ENCODE data around the gene IMP3. TPM values are rescaled to one million over a fixed set of nuclear protein-coding genes. Genes with fewer than 3 reads are reported as not detected.

The IMP3 gene
- polyA plus RNA-seq, 1 of the 3 experiments (the other 2 are of a cell fraction): 56.2 TPM

- no peaks in the 10 kb centered on the region for H3K79me2 ChIP-seq (ENCODE audit: insufficient read depth)
- WGBS (ENCODE audit: low lambda C conversion rate): 91% methylated on average over 6 of the region's 6 CpGs
- no peak overlapping the region; a peak in 1 of 4 replicates for H3K27ac ChIP-seq (ENCODE audit: low read depth in 2 of 2, low read length in 1 of 2)
- no peaks in the 10 kb centered on the region for H3F3A ChIP-seq (replicated peaks; ENCODE audit: insufficient read depth)
- no peak overlapping the region for H3K4me3 ChIP-seq (ENCODE audit: low read depth in 2 of 2, low read length in 1 of 2)
- H3K9me3 ChIP-seq: no peaks in the 10 kb centered on the region
- no peak overlapping the region for H3K9ac ChIP-seq
- no peaks in the 10 kb centered on the region for H3K4me1 ChIP-seq (ENCODE audit: control insufficient read depth in 1 of 2, insufficient read depth in 2 of 2, low read depth in 1 of 2, low read length in 1 of 2)
- H4K20me1 ChIP-seq (ENCODE audit: insufficient read depth): no peaks in the 10 kb centered on the region
- H3K4me2 ChIP-seq: no peak overlapping the region
- TF ChIP-seq SIN3A (IDR thresholded peaks at IDR 0.05; ENCODE audit: borderline replicate concordance, low read depth, low read length) (no peak), MAX (IDR thresholded peaks at IDR 0.05; ENCODE audit: low read depth) (no peak), RAD21 (IDR thresholded peaks at IDR 0.05; ENCODE audit: low read length) (no peak), EP300 (IDR thresholded peaks at IDR 0.05; ENCODE audit: borderline replicate concordance in 1 of 2, low read depth in 1 of 2, low read length in 1 of 2) (no peak), SMC3 (IDR thresholded peaks at IDR 0.05; ENCODE audit: low read depth, low read length) (no peak), MEF2A (IDR thresholded peaks at IDR 0.05; ENCODE audit: borderline replicate concordance, low read depth) (no peak)
- TF ChIP-seq, protein P1, sequence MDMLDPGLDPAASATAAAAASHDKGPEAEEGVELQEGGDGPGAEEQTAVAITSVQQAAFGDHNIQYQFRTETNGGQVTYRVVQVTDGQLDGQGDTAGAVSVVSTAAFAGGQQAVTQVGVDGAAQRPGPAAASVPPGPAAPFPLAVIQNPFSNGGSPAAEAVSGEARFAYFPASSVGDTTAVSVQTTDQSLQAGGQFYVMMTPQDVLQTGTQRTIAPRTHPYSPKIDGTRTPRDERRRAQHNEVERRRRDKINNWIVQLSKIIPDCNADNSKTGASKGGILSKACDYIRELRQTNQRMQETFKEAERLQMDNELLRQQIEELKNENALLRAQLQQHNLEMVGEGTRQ (IDR thresholded peaks at IDR 0.05; ENCODE audit: borderline replicate concordance, low read depth, low read length): no peak
- TF ChIP-seq, protein P2, sequence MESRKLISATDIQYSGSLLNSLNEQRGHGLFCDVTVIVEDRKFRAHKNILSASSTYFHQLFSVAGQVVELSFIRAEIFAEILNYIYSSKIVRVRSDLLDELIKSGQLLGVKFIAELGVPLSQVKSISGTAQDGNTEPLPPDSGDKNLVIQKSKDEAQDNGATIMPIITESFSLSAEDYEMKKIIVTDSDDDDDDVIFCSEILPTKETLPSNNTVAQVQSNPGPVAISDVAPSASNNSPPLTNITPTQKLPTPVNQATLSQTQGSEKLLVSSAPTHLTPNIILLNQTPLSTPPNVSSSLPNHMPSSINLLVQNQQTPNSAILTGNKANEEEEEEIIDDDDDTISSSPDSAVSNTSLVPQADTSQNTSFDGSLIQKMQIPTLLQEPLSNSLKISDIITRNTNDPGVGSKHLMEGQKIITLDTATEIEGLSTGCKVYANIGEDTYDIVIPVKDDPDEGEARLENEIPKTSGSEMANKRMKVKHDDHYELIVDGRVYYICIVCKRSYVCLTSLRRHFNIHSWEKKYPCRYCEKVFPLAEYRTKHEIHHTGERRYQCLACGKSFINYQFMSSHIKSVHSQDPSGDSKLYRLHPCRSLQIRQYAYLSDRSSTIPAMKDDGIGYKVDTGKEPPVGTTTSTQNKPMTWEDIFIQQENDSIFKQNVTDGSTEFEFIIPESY (IDR thresholded peaks at IDR 0.05; ENCODE audit: borderline replicate concordance, low read depth): no peak
- H3K9me2 ChIP-seq: no peaks in the 10 kb centered on the region
- ChIA-PET CTCF (interaction anchor here (1.5 to 2.6 kb wide), 2 partner anchors 10 to 13 kb away, joined by 4 to 9 read pairs; no protein-coding TSS in a partner anchor), POLR2A (no interaction called here)
- H2AFZ ChIP-seq (ENCODE audit: low read depth): no peak overlapping the region
- H3K36me3 ChIP-seq (replicated peaks in 1 of 2; ENCODE audit: control insufficient read depth in 1 of 2, insufficient read depth in 2 of 2, low read length in 1 of 2): peaks cover 40 to 44% of the 10 kb centered on the region in 2 experiments
- H3K27me3 ChIP-seq (ENCODE audit: insufficient read depth): no peaks in the 10 kb centered on the region
- DNase-seq: no peak
Measured at GRCh38 chr15:75606711-75607699, 33.0 kb downstream of the IMP3 start.

- ChIA-PET CTCF (no interaction called here), POLR2A (no interaction called here)
- Histone ChIP-seq H3K27ac (ENCODE audit: low read depth in 2 of 2, low read length in 1 of 2) (no peak overlapping the region), H3K79me2 (ENCODE audit: insufficient read depth) (no peaks in the 10 kb centered on the region), H3F3A (replicated peaks; ENCODE audit: insufficient read depth) (no peaks in the 10 kb centered on the region), H3K9me3 (no peaks in the 10 kb centered on the region), H4K20me1 (ENCODE audit: insufficient read depth) (no peaks in the 10 kb centered on the region), H3K4me2 (no peak overlapping the region), H3K4me1 (ENCODE audit: control insufficient read depth in 1 of 2, insufficient read depth in 2 of 2, low read depth in 1 of 2, low read length in 1 of 2) (no peaks in the 10 kb centered on the region), H3K36me3 (replicated peaks in 1 of 2; ENCODE audit: control insufficient read depth in 1 of 2, insufficient read depth in 2 of 2, low read length in 1 of 2) (peaks cover 42 to 46% of the 10 kb centered on the region in 2 experiments), H3K27me3 (ENCODE audit: insufficient read depth) (no peaks in the 10 kb centered on the region), H3K9ac (no peak overlapping the region), H3K4me3 (ENCODE audit: low read depth in 2 of 2, low read length in 1 of 2) (no peak overlapping the region), H2AFZ (ENCODE audit: low read depth) (no peak overlapping the region), H3K9me2 (no peaks in the 10 kb centered on the region)
- 91% methylated on average over 8 of the region's 8 CpGs for WGBS (ENCODE audit: low lambda C conversion rate)
- no peak for TF ChIP-seq NFIC (IDR thresholded peaks at IDR 0.05; ENCODE audit: borderline replicate concordance)
- TF ChIP-seq SMC3 (IDR thresholded peaks at IDR 0.05; ENCODE audit: low read depth, low read length): no peak
- no peak for TF ChIP-seq MAX (IDR thresholded peaks at IDR 0.05; ENCODE audit: low read depth)
- TF ChIP-seq GABPA (IDR thresholded peaks at IDR 0.05; ENCODE audit: low read depth): no peak
- no peak for TF ChIP-seq RCOR1 (IDR thresholded peaks at IDR 0.05; ENCODE audit: low read length)
- no peak for TF ChIP-seq FOXJ3 (CRISPR knock-in tag; IDR thresholded peaks at IDR 0.05)
- no peak for TF ChIP-seq CHD2 (IDR thresholded peaks at IDR 0.05; ENCODE audit: low read length, partially characterized antibody)
- TF ChIP-seq, protein P1 (IDR thresholded peaks at IDR 0.05; ENCODE audit: borderline replicate concordance, low read depth, low read length): no peak
- TF ChIP-seq, protein P2 (IDR thresholded peaks at IDR 0.05; ENCODE audit: borderline replicate concordance, low read depth): no peak
- TF ChIP-seq GATA2 (CRISPR knock-in tag; IDR thresholded peaks at IDR 0.05): no peak
- TF ChIP-seq MEF2A (IDR thresholded peaks at IDR 0.05; ENCODE audit: borderline replicate concordance, low read depth): no peak
- no peak for TF ChIP-seq TCF12 (IDR thresholded peaks at IDR 0.05)
- no peak for DNase-seq
Measured at GRCh38 chr15:75606026-75606425, 34.0 kb downstream of the IMP3 start.

Data from SK-N-SH (cell line).